Adipose tissue (tissue), 3 donors: ENCODE results near the gene METTL4. TPM values are rescaled to one million over a fixed set of nuclear protein-coding genes. Genes with fewer than 3 reads are reported as not detected.
"Not testable (repeated sequence)": the region's sequence is repeated elsewhere in the genome, so short reads cannot be mapped to it uniquely, and the experiment has no call there.

Experiments used
- H3K27ac ChIP-seq: one replicate; pipeline ENCODE4 v1.5.1; 2013; ENCODE audit warnings: low read depth, low read length
- WGBS, 3 donors: extraction: QIAGEN DNeasy Blood & Tissue Kit; methylation state at CpG; one replicate each; pipeline ENCODE4 v1.1.7; 2013; 5-methylcytosine and 5-hydroxymethylcytosine counted together
- polyA plus RNA-seq, 3 donors: library from polyadenylated mRNA; stranded (reverse); fragments of 200-250 nt; gene quantifications; one replicate each; pipeline ENCODE4 v1.2.3, GENCODE V29; 2013
- donor health status: healthy with polysubstance abuse.
- donor health status: Bipolar disorder and iron deficiency.
- donor health status: healthy.

METTL4 gene
- polyA plus RNA-seq, 3 donors, result 2.5 to 4.9 (median 3.9) TPM

DNA sequence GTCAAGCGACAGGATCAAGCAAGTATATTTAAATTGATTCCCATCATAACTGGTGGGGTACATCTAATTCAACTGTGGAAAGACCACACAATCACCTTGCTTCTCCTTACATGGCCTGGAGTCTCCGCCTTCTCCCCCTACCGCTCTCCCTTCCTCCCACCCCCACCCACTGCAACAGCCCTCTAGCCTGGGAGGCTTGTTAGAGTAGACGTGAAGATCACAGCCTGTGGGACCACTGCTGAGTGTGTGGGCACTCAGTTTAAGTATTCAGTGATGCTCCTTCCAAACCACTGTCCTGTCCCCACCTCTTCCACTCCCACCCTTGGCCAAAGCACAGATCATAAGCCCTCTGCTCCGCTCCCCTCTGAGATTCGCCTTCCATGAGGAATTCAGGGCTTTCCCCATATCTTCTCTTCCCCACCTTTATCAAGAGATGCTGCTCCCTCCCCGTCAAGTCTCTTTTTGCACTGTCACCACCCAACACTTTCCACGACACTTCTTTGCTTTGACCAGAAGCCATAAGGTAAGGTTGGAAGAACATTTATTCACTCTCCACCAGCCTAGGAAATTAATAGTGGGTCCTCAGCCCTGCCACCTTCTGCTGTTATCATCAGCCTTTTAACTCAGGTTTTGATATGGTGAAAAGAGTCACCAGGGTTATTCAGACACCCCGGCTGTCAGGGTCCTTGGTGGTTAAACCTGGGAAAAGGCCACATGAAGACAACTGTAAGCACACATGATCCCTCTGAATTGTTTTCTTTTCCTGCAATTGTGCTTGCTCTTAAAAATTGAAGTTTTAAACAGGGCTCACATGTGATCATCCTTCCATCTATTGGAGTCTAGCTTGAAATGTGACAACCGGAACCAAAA lies 1.7 kb downstream of the METTL4 start:
- 84 to 86% (median 84%) methylated on average over 10 of the region's 10 CpGs for WGBS, 3 donors
- no peak overlapping the region for H3K27ac ChIP-seq

DNA sequence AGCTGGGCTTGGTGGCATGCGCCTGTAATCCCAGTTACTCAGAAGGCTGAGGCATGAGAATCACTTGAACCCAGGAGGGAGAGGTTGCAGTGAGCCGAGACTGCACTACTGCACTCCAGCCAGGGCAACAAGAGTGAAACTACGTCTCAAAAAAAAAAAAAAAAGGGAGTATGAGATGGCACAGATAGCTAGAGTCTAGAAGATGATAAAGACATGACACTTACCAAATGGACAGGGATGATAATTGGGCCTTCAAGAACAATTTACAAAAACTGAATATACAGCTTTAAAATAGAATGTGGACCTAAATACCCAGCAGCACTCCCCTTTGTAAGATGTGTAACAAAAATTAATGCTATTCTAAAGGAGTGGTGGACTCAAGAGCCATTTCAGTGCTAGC lies 2.7 kb downstream of the METTL4 start:
- no peak overlapping the region for H3K27ac ChIP-seq
- WGBS, 3 donors, result 82 to 96% (median 91%) methylated on average over 3 of the region's 3 CpGs

DNA sequence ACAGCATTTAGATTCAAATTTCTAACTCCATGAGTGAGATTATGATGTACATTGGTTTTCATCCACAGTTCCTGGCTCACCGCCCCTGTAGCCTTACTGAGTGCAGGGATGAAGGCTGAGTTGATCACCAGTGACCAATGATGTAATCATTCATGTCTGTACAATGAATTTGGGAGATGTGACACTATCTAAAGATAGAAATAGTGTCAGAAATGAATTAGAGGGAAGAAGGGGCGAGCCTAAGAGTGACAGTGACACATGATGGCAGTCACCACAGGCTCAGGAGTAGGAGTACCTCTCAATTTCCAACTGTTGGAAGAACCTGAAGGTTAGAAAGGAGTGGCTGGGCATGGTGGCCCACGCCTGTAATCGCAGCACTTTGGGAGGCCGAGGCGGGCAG lies 3.2 kb downstream of the METTL4 start:
- 78 to 83% (median 82%) methylated on average over 6 of the region's 6 CpGs for WGBS, 3 donors
- no peak overlapping the region for H3K27ac ChIP-seq

DNA sequence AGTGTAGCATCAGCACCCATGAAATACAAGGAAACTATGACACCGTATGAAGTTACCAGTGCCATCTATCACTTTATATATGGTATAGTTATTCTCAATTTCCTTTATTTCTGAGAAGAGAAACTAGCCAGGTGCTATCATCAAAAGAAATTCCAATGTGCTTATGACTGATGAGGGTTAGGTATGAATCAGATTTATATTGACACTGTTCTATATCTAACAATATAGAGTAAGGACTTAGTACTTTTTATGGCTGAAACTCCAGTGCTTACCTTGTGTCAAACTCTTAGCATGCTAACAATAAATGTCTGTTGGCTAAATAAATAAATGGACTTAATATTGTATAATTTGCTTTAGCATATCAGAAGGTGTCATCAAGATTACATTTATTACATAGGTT lies 6.9 kb downstream of the METTL4 start:
- no peak overlapping the region for H3K27ac ChIP-seq
- 89 to 97% (median 93%) methylated on average over 1 of the region's 1 CpG for WGBS, 3 donors

DNA sequence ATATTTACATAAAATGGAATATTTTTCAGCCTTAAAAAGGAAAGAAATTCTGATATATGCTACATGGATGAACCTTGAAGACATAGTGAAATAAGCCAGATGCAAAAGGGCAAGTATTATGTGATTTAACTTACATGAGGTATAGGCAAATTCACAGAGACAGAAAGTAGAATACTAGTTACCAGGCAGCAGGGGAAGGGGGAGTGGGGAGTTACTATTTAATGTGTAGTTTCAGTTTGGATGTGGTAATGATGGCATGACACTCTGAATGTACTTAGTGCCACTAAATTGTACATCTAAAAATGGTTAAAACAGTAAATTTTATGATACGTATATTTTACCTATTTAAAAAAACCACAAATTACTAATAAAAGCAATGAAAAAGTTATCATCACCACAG lies 12.1 kb downstream of the METTL4 start:
- WGBS, 3 donors, result 97 to 100% (median 100%) methylated on average over 1 of the region's 1 CpG

DNA sequence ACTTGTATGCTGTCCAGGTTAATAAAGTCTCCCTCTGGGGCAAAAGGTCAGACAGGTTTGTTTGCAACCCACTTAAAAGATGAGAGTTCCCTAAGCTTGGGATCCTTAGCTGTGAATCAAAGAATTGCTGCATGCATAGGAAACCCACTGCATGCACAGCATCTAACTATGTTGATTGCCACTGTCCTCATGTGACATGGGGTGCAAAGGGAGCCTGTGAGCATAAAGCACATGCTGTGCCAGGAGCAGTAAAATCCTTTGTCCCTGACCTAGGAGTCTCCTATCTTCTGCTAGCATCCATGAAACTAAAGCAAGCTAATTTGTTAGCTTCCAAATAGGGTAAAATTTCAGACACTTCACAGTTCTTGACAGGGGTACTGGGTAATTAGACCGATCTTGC lies 13.8 kb downstream of the METTL4 start:
- no peak overlapping the region for H3K27ac ChIP-seq
- 0 to 75% (median 64%) methylated on average over 1 of the region's 1 CpG for WGBS, 3 donors

More for the DNA sequence above, 12.1 kb downstream of the METTL4 start:
- no peak overlapping the region for H3K27ac ChIP-seq

DNA sequence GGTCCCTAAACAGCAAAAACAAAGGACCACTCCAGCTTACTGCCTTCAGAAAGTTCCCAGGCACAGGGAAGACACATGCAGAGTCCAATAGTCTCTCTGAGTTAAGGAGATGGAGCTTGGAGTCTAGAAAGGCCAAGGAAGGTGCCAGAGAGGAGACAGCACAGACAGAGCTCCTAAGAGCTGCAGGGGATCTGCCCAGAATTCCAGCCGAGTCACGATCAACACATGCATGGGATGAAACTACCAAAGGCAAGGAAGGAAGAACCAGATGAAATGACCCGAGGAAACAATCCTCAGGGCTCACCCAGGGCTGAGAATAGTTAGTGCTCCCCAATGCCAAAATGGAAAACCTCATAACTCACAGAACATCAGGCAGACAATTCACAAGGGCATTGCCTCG lies 15.4 kb downstream of the METTL4 start:
- 74 to 79% (median 74%) methylated on average over 4 of the region's 4 CpGs for WGBS, 3 donors
- no peak overlapping the region for H3K27ac ChIP-seq

DNA sequence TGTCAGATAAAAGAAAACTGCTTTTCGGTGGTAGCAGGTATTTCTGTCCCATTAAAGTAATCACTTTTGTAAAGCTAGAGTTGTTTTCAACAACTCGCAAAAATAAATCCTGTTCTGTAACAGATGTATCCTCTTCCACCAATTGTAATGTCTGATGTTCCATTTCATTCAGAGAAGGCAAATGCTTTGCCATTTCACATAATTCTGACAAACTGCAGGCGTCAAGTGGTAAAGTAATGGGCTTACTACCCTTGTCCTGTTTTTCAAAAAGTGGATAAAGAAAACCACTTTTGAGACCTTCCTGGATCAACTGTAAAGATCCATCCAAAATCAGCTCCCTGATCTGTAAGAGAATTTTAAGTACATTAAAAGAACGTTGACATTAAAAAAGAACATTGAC lies 16.6 kb downstream of the METTL4 start:
- 75 to 79% (median 76%) methylated on average over 4 of the region's 4 CpGs for WGBS, 3 donors
- no peak overlapping the region for H3K27ac ChIP-seq

DNA sequence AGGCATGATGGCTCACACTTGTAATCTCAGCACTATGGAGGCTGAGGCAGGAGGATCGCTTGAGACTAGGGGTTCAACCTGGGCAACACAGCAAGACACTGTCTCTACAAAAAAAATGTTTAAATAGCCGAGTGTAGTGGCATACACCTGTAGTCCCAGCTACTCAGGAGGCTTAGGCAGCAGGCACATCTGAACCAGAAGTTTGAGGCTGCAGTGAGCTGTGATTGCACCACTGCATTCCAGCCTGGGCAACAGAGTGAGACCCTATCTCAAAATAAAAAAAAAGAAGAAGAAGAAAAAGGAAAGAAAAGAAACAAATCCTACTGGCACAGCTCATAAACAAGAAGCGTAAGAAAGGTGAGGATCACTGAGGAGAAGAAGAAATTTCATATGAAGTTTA lies 19.9 kb downstream of the METTL4 start:
- no peak overlapping the region for H3K27ac ChIP-seq
- WGBS, 3 donors, result 77 to 96% (median 83%) methylated on average over 3 of the region's 3 CpGs

DNA sequence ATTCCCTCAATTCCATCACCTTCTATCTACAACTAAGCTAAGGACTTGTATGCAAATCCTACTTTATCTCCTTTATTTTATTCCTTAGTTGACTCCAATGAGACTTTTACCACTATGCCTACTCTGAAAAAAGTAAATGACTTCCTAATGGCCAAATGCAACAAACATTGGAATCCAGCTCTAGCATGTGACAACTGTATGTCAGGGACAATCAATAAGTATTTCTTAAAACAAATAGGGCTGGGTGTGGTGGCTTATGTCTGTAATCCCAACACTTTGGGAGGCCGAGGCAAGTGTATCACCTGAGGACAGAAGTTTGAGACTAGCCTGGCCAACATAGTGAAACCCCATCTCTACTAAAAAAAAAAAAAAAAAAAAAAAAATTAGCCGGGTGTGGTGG lies 21.8 kb downstream of the METTL4 start:
- 98 to 100% (median 100%) methylated on average over 2 of the region's 2 CpGs for WGBS, 3 donors
- H3K27ac ChIP-seq, result no peak overlapping the region

DNA sequence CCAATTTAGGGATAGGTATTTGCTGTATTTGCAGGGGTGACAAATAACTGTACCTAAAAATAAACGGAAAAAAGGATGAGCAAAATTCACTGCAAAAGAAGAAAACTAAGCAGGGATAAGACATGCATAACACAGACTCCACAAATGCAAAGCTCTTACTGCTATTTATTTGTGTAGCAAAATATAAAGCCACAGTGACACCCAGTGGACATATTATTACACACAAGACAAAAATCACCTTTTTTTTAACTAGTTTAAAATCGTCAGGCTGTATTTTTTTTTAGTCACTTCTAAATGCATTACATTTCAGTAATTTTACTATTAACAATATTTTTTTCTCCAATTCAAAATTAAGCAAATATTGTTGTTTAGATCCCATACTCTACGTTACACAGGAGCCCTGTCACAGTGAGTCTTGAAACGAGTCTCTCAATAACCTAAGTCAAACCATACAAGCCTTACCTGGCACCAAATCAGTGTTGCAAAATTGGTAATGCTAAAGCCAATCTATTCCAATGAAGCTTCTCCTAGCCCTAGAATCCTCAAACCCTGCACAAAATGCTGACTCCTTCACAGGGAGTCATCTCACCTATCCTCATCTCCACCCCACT lies 23.7 kb downstream of the METTL4 start:
- H3K27ac ChIP-seq, result no peak overlapping the region
- 51 to 59% (median 55%) methylated on average over 4 of the region's 4 CpGs for WGBS, 3 donors

DNA sequence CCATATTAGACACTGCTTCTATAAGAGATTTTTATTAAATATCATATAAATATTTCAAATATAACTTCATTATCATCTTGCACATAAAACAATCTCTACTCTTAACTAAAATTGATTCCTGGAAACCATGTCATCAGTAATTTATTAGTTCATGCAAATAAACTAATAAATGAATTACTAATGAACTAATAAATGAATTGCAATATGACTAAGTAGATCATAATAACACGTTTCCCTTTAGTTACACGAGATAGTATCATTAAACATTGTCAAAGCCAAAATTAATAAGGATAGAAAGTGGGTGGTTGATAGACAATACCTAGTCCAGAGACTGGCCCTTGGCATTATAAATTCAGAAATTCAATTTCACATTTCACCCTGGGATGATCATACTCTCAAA lies 26.1 kb downstream of the METTL4 start:
- no peak overlapping the region for H3K27ac ChIP-seq
- WGBS, 3 donors, result 27 to 86% (median 77%) methylated on average over 2 of the region's 2 CpGs

DNA sequence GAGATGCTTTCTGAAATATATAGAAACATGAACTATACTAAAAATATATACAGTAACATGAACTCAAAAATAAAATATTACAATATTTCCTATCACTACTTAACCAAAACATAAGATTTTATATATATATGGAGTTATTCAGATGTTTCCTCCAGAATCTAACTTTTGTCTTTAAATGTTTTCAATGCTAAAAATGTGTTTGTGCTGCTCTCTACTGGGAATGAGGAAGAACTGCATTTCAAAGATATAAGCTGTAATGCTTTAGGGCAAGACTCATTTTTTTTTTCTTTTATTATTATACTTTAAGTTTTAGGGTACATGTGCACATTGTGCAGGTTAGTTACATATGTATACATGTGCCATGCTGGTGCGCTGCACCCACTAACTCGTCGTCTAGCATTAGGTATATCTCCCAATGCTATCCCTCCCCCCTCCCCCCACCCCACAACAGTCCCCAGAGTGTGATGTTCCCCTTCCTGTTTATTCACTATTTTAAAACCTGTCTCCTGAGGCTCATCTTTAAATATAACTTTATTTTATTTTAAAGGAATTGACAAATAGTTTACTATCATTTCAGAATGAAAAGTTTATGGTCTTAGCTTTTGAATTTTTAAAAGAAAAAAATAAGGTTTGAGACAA lies 29.3 kb downstream of the METTL4 start:
- not testable (repeated sequence) for H3K27ac ChIP-seq
- WGBS, 3 donors, result no CpG with 5 or more reads among the region's 3 CpGs

DNA sequence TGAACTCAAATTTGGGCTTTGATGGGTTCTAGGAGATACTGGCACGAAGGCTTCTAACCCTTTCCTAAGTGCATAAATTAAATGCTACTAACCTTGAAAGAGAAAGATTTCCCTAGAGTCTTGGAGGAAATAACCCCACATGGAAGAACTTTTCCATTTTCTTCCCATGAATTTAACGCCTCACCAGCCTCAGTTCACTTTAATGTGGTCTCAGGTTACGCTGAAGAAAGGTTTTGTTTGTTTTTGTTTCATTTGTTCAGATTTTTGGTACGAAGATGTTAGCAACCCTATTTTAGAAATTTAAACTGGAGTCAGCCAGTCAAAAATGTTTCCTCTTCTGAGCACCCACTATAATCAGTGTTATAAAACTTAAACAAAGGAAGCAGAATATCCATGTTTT lies 30.7 kb downstream of the METTL4 start:
- no peak overlapping the region for H3K27ac ChIP-seq
- WGBS, 3 donors, result 76 to 89% (median 87%) methylated on average over 4 of the region's 4 CpGs

DNA sequence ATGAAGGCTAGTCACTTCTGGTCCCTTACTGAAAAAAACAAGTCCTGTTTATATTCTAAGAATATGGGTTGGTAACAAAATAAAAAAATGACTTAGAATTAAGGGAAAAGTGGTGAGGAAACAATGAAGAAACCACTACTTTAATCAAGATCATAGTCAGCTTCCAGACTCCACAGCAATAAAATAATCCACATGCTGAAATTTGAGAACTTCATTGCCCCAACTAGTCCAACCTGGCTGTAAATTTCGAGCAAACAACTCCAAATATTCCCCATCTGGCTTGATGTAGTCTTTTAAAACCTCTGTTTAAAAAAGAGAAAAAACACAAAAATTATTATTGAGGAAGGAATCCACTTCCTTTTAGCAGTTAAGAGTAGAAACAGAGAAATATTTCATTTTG lies 32.5 kb downstream of the METTL4 start:
- 39 to 54% (median 52%) methylated on average over 1 of the region's 1 CpG for WGBS, 3 donors
- H3K27ac ChIP-seq, result no peak overlapping the region

DNA sequence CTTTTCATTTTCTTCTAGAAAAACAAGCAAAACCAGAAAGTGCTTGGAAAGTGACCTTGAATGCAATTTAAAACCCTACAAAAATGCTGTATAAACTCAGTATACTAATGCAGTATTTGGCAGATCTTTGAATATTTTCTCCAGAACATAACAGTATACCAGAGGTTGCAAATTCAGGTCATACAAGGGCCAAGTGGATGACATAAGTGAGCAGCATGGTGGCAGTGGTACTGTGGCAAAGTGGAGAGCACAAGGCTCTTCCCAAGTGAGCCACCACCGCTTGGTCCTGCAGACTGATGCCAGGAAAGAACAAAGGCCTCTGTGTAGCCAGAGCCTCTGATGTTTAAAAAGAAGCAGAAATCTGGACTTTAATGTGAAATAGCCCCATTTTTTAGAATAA lies 33.1 kb downstream of the METTL4 start:
- 82 to 94% (median 87%) methylated on average over 1 of the region's 1 CpG for WGBS, 3 donors
- no peak overlapping the region for H3K27ac ChIP-seq

DNA sequence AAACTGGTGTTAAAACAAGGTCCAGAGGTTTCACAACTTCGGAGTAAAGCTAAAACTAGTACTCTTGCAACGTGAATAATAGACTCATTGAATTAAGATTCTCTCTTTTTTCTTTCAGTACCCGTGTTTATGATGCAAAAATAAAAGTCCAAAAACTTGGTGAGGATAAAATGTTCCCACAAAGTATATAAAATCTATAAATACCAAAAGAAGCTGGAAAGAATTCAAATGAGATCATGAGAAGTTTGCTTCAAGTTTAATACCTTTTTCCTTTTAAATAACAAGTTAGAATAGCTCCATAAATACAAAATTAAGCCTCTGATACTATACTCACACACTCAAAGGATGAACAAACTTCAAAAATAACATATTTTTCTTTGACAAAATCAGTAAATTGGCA lies 34.0 kb downstream of the METTL4 start:
- WGBS, 3 donors, result 53 to 55% (median 53%) methylated on average over 3 of the region's 3 CpGs
- no peak overlapping the region for H3K27ac ChIP-seq

DNA sequence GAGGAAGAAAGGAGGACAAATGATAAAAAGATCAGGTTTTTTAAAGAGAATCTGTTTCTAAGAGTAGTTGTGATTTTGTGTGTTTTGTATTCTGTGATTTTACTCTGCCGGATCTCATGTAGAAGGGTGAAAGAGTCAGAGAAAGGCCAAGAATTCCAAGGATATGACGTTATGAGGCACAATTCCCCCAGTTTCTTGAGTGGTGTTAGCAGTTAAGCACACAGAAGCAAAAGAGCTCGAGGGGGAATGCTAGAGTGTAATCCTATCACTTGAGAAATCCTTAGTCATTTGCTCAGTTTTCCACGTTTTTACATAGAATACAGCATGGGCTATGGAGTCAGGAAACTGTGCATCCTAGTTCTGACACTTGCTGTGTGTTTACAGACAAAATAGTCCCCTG lies 34.8 kb downstream of the METTL4 start:
- H3K27ac ChIP-seq, result no peak overlapping the region
- 61 to 81% (median 71%) methylated on average over 4 of the region's 4 CpGs for WGBS, 3 donors

DNA sequence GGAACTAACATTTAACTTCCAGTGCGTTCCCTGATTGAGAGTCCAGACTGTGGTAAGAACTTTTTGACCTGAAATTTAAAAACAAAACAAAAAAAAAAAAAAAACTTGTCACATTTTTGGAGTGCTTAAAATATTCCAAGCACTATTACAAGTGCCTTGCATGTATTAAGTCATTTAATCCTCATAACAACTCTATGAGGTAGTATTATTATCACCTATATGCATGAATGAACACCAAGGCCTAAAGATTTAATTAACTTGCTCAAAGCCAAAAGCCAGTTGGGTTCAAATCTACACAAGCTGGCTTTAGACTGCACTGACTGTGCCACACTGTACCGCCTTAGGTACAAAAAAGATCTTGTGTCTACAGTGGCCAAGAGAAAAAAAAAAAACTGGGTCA lies 35.2 kb downstream of the METTL4 start:
- WGBS, 3 donors, result 71 to 97% (median 78%) methylated on average over 2 of the region's 2 CpGs
- no peak overlapping the region for H3K27ac ChIP-seq
